Fibroblast of pulmonary artery (primary cell): ENCODE data around the gene CATSPER4.

ENCODE experiments used
- DNase-seq: peaks from one replicate; pipeline ENCODE4 v3.0.0-alpha.2; 2010; ENCODE audit warnings: low read depth
- H3K4me3 ChIP-seq: replicated peaks from 2 replicates; pipeline ENCODE4 v1.5.1; 2011; ENCODE audit warnings: low read depth, mild to moderate bottlenecking, control low read depth, low read length, moderate library complexity
- TF ChIP-seq, protein P1 (sequence below): IDR thresholded peaks from 2 replicates; pipeline ENCODE4 v1.5.1; 2011; ENCODE audit warnings: mild to moderate bottlenecking, control low read depth, low read length, inconsistent platforms; ENCODE audit errors: missing control alignments

The CATSPER4 gene

DNA sequence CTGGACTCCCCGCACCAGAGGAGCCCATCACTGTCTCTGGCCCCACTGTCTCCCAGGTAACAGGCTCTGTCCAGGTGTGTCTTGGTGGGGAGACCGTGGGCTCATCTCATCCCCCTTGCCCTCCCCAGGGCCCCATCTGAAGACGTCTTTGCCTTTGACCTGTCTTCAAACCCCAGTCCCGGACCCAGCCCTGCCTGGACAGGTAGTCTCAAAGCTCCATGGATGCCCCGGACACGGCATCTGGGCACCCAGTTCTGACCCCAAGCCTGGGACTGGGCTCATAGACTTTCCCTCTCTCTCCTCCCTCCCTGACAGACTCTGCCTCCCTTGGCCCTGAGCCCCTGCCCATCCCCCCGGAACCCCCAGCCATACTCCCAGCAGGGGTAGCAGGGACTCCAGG lies 6.3 kb upstream of the CATSPER4 start:
- no peak for DNase-seq
- TF ChIP-seq, protein P1, sequence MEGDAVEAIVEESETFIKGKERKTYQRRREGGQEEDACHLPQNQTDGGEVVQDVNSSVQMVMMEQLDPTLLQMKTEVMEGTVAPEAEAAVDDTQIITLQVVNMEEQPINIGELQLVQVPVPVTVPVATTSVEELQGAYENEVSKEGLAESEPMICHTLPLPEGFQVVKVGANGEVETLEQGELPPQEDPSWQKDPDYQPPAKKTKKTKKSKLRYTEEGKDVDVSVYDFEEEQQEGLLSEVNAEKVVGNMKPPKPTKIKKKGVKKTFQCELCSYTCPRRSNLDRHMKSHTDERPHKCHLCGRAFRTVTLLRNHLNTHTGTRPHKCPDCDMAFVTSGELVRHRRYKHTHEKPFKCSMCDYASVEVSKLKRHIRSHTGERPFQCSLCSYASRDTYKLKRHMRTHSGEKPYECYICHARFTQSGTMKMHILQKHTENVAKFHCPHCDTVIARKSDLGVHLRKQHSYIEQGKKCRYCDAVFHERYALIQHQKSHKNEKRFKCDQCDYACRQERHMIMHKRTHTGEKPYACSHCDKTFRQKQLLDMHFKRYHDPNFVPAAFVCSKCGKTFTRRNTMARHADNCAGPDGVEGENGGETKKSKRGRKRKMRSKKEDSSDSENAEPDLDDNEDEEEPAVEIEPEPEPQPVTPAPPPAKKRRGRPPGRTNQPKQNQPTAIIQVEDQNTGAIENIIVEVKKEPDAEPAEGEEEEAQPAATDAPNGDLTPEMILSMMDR: no peak
- no peak overlapping the region for H3K4me3 ChIP-seq

DNA sequence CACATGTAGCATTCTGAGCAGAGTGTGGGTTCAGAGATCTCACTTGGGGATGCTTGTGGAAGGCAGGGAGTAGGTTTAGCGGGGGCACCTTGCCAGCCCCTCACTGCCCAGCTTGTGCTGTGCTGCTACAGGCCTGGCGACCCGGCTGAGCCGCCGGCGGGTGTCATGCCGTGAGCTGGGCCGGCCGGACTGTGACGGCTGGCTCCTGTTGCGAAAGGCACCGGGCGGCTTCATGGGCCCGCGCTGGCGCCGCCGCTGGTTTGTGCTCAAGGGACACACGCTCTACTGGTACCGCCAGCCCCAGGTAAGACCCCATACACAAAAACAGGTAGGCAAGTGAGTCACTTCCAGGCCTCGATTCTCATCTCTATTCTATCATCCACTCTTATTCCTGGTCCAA lies 5.5 kb upstream of the CATSPER4 start:
- TF ChIP-seq, protein P1: no peak
- H3K4me3 ChIP-seq: no peak overlapping the region
- no peak for DNase-seq

DNA sequence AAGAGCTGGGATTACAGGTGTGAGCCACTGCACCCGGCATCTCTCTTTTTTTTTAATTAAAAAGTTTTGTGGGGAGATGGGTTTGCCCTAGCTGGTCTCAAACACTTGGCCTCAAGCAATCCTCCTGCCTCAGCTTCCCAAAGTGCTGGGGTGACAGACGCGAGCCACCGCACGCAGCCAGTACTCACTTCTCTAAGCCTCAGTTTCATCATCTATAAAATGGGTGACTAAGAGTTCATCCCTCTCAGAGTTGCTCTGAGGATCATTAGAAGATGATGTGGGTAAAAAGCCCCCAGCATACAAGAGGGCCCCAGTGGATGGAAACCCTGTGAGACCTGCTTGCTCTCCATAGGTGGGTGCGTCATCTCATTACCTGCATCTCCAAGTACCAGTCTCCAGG lies 2.5 kb upstream of the CATSPER4 start:
- DNase-seq: no peak
- TF ChIP-seq, protein P1: no peak
- no peak overlapping the region for H3K4me3 ChIP-seq

DNA sequence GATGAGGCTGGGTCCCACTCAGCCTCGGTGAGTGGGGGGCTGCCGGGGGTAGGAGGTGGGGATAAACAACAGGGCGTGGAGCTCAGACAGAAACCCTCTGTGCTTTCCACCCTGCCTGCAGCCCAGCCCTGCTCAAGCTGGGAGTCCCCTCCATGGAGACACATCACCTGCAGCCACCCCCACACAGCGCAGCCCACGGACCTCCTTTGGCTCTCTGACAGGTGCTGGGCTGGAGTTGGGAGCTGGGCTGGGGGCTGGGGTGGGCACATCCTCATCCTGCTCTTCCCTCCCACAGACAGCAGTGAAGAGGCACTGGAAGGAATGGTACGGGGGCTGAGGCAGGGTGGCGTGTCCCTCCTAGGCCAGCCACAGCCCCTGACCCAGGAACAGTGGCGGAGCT lies 1.9 kb upstream of the CATSPER4 start:
- TF ChIP-seq, protein P1: no peak
- DNase-seq: no peak
- H3K4me3 ChIP-seq: no peak overlapping the region

DNA sequence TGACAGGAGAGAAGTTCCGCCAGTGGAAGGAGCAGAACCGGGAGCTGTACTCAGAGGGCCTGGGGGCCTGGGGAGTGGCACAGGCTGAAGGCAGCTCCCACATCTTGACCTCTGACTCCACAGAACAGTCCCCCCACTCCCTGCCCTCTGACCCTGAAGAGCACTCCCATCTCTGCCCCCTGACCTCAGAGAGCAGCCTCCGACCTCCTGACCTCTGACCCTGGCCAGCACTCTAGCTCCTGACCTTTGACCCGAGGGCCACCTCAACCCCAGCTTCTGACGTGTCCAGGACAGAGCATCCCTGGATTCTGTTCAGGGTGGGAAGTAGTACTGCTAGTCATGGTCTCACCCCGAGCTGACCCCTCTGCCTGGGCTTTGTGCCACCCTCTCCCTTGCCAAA lies 1.1 kb upstream of the CATSPER4 start:
- H3K4me3 ChIP-seq: no peak overlapping the region
- TF ChIP-seq, protein P1: no peak
- DNase-seq: no peak

DNA sequence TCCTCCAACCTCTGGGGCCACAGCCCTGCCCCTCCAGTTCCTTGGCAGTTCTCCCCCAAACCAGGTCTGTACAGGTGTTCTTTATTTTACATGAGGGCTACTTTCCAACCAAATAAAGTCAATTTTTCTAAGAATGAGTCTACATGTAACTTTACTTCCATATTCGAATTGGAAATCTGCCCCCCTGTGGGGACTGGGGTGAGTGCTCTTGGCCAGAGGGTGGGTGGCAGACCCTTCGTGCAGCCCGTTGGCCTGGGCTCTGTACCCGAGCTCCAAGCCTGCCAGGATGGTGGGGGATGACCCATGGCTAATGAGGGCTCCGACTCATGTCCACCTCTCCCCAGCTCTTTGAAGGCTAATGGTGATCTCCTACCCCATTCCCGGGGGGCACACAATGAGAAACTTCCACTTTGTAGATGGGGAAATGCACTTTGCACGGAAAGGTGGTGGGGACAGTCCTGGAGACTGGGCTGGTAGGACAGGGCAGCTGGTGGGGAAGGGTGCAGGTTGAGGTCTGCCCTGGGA lies 589 bp upstream of the CATSPER4 start:
- no peak for DNase-seq
- TF ChIP-seq, protein P1: no peak
- no peak overlapping the region for H3K4me3 ChIP-seq

DNA sequence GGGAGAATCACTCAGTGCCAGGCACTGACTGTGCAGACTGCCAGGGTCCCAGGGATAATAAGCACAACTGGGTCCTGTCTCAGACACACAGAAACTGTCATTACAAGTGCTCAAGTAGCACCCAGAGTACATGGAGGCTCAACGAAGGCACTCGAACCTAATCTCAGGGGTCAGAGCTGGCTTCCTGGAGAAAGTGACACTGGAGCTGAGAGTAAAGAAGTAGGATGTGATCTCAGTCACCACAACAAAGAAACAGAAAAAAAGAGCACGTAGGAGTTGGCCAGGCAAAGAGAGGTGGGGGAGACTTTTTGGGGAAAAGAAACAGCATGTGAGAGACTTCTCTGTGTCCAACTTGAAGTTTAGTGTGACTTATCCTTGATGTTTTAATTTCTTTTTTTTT lies 1.3 kb downstream of the CATSPER4 start:
- no peak overlapping the region for H3K4me3 ChIP-seq
- TF ChIP-seq, protein P1: no peak
- DNase-seq: no peak
